ENCODE measurements around the gene OSBPL9.
"Not testable (repeated sequence)": the region's sequence is repeated elsewhere in the genome, so short reads cannot be mapped to it uniquely, and the experiment has no call there.

OSBPL9 gene

DNA sequence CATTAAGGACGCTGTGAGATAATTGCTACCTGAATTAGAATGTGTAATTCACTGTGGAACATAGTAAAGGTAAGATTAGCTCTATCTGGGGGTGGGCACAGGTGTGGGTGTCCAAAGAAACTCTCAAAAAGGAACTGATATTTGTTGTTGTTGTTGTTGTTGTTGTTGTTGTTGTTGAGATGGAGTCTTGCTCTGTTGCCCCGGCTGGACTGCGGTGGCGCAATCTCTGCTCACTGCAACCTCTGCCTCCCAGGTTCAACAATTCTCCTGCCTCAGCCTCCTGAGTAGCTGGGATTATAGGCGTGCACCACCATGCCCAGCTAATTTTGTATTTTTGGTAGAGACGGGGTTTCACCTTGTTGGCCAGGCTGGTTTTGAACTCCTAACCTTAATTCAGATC, 6.8 kb upstream of the OSBPL9 start:
- not testable (repeated sequence) for DNase-seq

DNA sequence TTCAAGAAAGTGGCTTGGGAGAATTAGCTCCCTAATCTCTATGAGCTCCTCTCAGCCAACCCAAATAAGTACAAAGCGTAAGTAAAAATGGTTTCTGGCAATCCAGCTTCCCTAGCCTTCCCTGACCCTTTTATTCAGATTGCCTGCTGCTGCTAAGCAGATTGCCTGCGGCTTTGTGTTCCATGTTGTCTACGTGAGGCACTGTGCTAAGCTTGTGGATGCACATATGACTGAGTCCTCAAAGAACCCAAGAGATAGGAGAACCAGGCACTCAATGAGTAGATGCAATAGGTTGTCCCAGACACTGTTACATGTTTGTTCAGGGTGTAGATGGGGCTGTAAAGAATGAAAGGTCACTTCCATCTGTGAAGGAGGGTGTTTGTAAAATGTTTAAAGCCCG, 6.3 kb upstream of the OSBPL9 start:
- no peak for DNase-seq

DNA sequence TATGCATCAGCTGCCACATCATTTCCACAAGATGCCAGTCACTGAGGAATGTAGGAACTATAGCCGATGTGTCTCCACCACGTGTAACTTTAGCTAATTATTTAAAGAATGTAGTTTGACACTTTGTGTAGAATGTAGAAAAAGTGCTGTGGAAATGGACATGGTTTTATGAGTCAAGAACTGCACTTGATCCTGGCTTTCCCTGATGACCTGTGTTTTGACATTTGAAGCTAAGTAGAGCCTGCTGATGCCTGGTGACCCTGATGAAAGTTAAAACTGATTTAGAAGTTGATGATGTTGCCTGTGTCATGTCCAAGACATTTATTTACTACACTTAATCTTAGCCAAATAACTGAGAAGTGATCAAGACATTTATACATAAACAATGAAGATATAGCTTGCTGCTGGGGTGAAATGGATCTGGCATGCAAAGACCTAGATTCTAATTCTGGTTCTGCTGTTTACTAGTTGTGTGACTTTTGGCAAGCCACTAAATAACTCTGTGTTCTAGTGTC, 4.4 kb upstream of the OSBPL9 start:
- DNase-seq: no peak

DNA sequence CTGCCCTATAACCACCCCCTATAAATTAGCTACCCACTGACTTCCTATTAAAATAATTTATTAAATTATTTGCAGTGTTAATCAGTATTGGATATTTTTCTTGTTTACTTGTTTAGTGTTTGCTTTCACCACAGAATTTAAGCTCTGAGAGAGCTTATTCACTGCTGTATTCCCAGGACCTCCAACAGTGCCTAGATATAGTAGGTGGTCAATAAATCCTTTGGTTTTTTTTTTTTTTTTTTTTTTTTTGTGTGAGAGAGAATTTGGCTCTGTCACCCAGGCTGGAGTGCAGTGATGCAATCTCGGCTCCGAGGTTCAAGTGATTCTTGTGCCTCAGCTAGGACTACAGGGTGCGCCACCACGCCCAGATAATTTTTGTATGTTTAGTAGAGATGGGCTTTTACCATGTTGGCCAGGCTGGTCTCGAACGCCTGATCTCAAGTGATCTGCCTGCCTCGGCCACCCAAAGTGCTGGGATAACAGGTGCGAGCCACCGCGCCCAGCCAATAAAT, 1.1 kb upstream of the OSBPL9 start:
- DNase-seq: no peak

DNA sequence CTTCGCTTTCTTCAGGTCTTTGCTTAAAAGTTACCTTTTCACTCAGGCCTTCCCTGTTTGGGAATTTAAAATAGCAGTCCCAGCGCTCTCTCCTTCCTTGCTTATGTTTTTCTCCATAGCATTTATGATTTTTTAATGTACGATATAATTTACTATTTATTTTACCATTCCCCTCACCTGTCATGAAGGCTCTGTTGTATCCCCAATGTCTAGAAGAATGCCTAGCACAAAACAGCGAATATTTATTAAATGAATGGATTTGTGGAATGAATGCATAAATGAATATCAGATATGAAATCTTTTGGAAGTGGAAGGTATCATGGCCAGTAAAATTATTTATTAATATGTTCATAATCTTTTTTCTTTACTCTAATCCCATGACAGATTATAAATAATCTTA, 402 bp upstream of the OSBPL9 start:
- DNase-seq: no peak

DNA sequence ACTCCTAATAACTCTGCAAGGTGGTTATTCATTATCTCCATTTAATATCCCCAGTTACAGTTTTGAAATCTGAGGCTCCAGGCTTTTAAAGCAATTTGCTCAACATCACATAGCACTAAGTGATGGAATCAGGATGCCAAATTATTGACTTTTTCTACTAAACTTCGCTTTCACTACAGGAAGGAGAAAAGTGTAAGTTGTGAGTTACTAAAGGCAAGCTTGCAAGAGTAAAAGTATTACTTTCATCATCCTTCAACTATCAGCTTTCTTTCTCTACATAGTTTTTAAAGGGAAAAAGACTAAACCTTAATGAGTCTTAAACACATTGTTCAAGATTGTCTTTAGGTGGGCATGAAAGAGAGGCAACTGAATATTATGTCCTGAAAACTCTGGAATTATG, 1.8 kb downstream of the OSBPL9 start:
- no peak for DNase-seq

DNA sequence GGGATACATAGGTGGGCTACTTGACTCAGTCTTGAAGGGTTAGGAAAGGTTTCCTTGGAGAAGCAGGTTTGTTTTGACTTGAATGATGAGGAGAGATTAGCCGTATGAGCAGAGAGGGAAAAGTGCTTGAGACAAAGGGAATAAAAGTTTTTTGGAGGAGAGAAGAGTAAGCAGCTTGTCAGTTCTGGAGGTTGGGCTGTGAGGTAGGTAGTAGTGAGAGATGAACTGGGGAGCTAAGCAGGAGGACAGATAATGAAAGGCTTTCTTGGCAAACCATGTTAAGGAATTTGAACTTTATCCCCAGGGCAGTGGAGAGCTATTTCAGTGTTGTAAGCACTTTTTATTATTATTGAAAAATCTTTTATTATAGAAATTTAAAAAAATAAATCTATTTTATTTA, 3.6 kb downstream of the OSBPL9 start:
- no peak for DNase-seq

DNA sequence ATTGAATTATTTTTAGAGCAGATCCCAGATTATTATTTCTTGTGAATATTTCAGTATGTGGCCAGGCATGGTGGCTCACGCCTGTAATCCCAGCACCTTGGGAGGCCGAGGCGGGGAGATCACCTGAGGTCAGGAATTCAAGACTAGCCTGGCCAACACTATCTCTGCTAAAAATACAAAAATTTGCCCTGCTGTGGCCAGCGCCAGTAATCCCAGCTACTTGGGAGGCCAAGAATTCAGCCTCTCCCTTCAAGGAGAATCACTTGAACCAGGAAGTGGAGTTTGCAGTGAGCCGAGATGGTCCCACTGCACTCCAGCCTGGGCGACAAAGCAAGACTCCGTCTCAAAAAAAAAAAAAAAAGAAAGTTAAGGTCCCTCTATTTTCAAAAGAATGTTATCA, 4.3 kb downstream of the OSBPL9 start:
- DNase-seq: no peak

DNA sequence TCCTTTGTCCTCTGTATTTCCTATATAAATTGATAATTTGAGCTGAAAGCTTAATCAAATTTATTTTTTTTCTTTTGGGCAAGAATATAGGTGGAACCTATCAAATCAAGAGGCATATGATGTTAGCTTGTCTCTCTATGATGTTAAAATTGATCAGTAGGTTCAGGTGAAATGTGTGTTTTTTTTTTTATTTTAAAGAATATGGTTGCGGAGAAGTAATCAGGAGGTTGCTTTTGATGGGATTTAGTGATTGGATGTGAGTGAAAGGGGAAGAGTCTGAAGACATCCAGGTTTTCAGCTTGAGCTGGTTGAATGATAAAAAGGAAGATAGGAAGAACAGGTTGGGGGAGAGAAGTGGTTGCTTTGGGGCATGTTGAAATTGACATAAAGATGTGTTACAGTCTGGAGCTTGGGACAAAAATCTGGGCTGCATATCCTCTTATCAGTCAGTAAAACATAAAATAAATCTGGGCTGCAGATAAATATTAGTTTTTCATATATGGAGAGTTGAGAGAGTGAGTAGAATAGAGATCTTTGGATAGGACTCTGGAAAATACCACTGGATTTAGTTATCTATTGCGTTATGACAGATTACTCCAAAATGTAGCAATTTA, 5.1 kb downstream of the OSBPL9 start:
- no peak for DNase-seq

DNA sequence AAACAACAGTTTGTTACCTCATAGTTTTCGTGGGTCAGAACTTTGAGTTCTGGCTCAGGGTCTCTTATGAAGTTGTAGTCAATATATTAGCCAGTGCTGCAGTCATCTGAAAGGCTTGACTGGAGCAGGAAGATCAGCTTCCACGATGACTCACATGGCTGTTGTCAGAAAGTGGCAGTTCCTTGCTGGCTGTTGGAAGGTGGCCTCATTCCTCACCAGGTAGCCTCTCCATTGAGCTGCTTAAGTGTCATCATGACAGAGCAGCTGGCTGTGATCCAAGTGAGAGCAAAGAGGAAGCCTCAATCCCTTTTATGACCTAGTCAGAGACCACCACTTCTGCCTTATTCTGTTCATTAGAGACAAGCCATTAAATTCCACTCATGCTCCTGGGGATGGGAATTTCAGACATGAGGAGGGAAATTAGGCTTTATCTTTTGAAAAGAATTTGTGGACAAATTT, 5.6 kb downstream of the OSBPL9 start:
- DNase-seq: peak; percentile 31

DNA sequence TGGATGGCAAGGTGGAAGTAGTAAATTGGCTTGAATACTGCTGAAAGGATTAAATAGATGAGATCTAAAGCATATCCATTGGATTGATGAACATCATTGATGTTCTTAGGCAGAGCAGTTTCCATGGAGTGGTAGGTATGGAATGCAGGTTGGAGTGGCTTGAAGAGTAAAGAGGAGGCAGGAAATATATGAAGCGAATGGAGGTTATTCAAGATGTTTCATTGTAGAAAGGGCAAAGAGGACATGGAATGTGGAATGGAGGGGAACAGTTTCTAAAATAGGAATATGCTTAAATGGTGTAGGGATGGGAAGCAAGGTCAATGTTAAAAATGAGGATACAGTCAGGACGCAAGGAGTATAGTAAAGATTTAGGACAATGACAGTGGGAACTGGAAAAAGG, 6.1 kb downstream of the OSBPL9 start:
- no peak for DNase-seq

DNA sequence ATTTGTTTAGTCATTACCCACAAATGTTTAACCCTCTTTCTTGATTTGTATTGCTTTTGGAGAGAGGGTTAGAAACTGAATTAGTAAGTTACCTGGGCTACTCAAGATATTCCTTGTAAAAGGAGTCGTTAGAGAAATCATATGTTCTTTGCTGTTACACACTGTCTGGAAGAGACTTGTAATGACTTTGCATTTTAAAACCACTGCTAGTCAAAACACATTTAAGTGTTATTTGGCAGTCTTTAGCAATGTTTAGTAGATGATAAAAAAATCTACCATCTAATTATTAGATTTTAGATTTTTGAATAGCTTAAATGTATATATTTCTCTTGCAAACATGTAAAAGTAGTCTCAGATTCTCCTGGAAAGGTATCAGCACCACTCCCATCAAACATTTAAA, 6.6 kb downstream of the OSBPL9 start:
- no peak for DNase-seq

DNA sequence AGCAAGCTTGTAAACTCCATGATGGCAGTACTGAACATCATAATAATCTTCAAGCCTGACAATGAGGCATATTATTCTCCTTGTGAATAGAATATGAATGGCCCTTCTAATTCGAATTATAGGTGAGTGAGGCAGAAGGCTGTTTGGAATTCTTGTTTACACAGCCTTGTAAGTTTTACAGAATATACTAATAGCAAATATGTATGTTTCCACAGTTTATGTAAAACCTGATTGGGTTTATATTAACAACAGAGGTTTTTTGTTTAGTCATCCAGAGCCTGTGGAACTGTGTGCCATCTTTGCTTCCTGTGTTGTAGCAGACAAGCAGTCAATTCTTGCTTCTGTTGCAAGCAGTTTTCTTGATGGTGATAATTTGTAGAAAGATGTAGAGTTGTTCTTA, 8.0 kb downstream of the OSBPL9 start:
- DNase-seq: no peak

DNA sequence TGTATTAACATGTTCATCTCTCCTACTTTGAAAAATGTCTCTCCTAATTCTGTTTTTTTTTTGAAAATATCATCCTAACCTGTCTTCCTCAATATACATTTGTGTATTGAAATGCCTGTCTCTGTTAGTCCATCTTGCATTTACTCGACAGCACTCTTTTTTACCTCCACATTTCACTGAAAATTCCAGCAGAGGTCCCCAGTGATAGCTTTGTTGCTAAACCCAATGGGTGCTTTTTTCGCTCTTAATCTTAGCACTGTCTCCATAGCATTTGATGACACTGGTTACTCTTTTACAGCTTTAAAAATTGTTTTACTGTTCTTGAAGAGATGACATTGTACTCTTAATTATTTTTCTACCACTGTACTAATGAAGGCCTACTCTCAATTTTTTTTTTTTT, 10.8 kb downstream of the OSBPL9 start:
- peak; percentile 32 for DNase-seq

DNA sequence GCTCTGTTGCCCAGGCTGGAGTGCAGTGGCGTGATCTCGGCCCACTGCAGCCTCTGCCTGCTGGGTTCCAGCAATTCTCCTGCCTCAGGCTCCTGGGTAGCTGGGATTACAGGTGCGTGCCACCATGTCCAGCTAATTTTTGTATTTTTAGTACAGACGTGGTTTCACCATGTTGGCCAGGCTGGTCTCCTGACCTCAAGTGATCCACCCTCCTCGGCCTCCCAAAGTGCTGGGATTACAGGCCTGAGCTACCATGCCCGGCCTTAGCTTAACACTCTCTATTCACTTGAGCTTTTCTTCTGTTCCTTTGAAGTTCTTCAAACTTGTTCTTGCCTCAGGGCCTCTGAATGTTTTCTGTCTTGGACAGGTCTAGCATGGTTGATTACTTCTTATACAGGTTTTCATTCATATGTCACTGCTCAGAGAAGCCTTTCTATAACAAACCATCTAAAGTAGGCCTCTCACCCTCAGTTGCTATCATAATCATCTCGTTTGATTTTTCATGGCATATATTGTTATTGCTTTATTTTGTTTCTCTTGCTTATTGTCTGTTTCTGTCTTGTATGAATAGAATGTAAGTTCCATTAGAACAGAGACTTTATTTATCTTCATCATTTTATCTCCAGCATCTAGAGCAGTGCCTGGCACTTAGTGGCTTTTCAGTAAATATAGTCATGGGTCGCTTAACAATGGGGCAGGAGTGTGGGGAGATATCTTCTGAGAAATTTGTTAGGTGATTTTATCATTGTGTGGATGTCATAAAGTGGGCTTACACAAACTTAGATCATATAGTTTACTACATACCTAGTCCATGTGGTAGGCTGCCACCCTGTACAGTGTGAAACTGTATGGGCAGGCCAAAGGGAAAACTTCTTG, 12.1 kb downstream of the OSBPL9 start:
- no peak for DNase-seq

DNA sequence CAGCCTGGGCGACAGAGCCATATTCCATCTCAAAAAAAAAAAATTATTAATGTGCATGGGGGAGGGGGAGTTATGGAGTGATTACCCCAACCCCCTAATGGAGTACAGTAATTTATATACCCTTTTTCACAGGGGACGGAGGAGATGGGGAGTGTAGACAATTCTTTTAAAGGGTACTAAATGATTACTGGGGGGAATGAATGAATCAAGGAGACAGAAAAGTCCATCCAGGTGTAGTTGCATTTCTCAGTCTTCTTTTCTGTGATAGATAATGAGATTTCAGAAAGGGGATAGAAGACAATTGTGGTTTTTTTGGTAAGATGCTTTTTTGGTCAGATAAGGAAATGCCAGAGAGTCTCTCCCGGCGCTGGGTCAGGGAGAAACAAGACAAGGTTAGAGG, 13.0 kb downstream of the OSBPL9 start:
- DNase-seq: no peak

DNA sequence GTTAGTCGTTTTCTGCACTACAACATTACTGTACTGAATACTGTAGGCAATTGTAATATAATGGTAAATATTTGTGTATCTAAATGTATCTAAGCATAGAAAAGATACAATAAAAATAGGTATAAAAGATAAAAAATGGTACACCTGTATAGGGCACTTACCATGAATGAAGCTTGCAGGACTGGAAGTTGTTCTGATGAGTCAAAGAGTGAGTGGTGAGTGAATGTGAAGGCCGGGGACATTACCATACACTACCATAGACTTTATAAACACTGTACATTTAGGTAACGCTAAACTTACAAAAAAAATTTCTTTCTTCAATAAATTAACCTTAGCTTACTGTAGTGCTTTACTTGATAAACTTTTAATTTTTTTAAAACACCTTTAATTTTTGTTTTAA, 13.5 kb downstream of the OSBPL9 start:
- DNase-seq: no peak

DNA sequence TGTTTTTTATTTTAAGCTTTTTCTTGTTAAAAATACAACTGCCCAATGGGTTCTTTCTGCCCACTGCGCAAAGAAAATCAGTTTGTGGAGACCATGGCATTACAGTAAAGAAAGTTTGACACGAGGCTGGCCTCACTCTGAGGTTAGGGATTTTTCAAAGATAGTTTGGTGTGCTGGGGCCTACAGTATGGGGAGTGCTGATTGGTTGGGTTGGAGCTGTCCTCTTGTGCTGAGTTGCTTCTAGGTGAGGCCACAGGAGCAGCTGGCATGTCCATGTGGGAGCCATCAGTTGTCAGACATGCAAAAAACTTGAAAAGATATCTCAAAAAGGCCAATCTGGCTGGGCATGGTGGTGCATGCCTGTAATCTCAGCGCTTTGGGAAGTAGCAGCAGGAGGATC, 14.0 kb downstream of the OSBPL9 start:
- no peak for DNase-seq

DNA sequence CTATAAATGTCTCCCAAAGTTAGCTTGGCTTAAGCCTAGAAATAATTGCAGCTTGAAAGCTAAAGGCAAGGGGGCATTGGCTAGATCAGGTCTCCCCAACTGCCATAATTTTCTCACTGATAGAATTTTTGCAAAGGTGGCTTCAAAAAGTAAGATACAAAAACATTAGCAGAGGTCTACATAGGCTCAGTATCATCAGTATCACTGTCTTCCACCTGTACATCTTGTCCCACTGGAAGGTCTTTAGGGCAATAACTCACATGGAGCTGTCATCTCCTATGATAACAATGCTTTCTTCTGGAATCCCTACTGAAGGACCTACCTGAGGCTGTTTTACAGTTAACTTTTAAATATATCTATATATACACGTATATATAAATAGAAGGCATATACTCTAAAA, 14.9 kb downstream of the OSBPL9 start:
- DNase-seq: no peak

DNA sequence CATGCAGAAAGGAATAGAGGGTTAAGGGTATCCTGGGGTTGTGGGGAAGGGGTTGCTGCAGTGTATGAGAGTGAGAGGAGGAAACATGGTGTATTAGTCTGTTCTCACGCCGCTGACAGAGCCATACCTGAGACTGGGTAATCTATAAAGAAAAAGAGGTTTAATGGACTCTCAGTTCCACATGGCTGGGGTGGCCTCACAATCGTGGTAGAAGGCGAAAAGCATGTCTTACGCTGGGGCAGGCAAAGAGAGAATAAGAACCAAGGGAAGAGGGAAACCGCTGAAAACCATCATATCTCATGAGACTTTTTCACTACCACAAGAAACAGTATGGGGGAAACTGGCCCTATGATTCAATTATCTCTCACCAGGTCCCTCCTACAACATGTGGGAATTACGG, 17.7 kb downstream of the OSBPL9 start:
- no peak for DNase-seq

DNA sequence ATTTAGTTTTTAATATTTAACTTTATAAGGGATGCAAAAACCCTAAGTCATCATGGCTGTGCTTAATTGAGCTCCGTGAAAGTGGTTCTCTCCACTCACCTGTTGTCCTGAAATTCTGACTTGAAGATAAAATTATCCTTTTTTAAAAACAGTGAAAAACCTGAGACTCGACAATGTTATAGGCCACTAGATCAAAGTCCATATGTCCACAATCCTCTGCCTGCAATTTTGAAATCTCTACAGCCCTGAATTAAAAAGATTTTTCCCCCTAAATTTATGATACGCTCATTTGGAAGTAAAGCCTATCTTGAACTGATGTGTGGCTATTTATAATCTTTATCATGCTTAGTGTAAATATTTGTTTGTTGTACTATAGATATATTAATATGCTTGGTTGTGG, 18.7 kb downstream of the OSBPL9 start:
- no peak for DNase-seq

DNA sequence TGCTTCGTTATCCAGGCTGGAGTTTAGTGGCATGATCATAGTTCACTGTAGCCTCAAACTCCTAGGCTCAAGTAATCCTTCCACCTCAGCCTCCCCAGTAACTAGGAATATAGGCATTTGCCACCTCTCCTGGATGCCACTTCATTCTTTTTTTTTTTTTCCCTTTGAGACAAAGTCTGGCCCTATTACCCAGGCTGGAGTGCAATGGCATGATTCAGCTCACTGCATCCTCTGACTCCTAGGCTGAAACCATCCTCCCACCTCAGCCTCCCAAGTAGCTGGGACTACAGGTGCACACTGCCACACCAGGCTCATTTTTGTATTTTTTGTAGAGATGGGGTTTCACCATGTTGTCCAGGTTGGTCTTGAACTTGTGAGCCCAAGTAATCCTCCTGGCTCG, 19.3 kb downstream of the OSBPL9 start:
- DNase-seq: no peak

DNA sequence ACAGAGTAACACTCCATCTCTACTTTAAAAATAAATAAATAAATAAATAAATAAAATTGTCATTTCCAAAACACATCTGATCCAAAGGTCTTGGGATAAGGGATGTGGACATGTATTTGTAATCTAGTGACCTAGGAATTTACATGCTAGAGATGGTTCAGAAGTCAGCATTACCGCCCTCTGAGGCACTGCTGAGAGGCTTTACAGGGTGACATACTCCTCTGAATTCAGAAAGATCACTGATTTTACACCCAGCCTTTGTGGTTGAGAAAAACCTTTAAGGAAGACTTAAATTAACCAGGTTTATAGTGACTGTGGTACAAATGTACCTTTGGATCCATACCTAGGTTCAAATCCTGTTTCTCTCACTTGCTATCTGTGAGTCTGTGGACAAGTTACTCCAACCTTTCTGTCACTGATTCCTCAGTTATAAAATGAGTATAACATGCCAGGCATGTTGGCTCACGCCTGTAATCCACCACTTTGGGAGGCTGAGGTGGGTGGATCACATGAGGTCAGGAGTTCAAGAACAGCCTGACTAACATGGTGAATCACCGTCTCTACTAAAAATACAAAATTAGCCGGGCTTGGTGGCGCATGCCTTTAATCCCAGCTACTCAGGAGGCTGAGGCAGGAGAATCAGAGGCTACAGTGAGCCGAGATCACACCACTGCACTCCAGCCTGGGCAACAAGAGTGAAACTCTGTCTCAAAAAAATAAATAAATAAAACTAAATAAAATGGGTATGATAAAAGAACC, 20.1 kb downstream of the OSBPL9 start:
- no peak for DNase-seq

DNA sequence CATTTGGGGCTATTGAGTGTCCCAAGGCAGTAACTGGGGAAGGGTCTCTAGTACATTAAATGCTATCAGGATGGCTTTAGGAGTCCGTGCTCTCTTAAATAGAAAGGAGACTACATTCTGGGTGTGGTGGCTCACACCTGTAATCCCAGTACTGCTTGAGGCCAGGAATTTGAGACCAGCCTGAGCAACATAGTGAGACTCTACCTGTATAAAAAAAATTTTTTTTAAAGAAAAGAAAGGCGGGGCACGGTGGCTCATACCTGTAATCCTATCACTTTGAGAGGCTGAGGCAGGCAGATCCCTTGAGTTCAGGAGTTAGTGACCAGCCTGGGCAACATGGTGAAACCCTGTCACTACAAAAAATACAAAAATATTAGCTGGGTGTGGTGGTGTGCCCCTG, 21.5 kb downstream of the OSBPL9 start:
- DNase-seq: no peak
